A549 (cell line): ENCODE results near the gene CLCNKB. TPM values are rescaled to one million over a fixed set of nuclear protein-coding genes. Genes with fewer than 3 reads are reported as not detected.

Experiments used
- ATAC-seq, 2 experiments: fragments of 200-7000 bp in 1 of 2; fragments of >200 bp in 1 of 2; cut with Nextera tagmentation in 1 of 2; cut with Tn5 transposase in 1 of 2; 3 replicates each; pipeline versions ENCODE4 v1.8.0 to v1.9.1; 2018 to 2020; ENCODE audit warnings: mild to moderate bottlenecking in 1 of 2, moderate library complexity in 1 of 2
- CTCF ChIA-PET: fragments of 300-600 bp; sonication (Branson Sonifier 250); formaldehyde crosslinking; extraction: SDS; loops from one replicate; lab custom pipeline; 2021; ENCODE audit warnings: antibody characterized with exemption, inconsistent platforms; lab: Yijun Ruan, JAX
- POLR2A ChIA-PET: fragments of 350-600 bp; formaldehyde crosslinking; extraction: SDS; loops from one replicate; lab custom pipeline; 2021; ENCODE audit warnings: antibody characterized with exemption, inconsistent platforms; lab: Yijun Ruan, JAX
- DNase-seq, 2 experiments: peaks; one replicate each; pipeline versions ENCODE4 v3.0.0 to v3.0.0-alpha.2; 2011 to 2016; ENCODE audit warnings: low read depth in 1 of 2, low spot score in 1 of 2
- FAIRE-seq: peaks from 2 replicates; lab custom pipeline; 2011; peaks lifted over from hg19 to GRCh38; lab: Jason Lieb, UNC
- H3K27ac ChIP-seq, 2 experiments: fragments of >200 bp; sonication (Bioruptor Twin); formaldehyde crosslinking; 3 replicates each; pipeline ENCODE4 v1.5.1; 2016 to 2017
- H3K4me1 ChIP-seq: fragments of >200 bp; sonication (Bioruptor Twin); formaldehyde crosslinking; 3 replicates; pipeline ENCODE4 v1.6.1; 2016
- H3K4me2 ChIP-seq: fragments of >200 bp; sonication (Bioruptor Twin); formaldehyde crosslinking; 3 replicates; pipeline ENCODE4 v1.6.1; 2016
- H3K4me3 ChIP-seq: fragments of >200 bp; sonication (Bioruptor Twin); formaldehyde crosslinking; 3 replicates; pipeline ENCODE4 v1.5.1; 2016
- H3K9me3 ChIP-seq: fragments of >200 bp; sonication (Bioruptor Twin); formaldehyde crosslinking; 3 replicates; pipeline ENCODE4 v1.6.1; 2016
- CHD2 ChIP-seq: fragments of 150-350 bp; IDR thresholded peaks from 2 replicates; pipeline ENCODE4 v1.6.1; 2014; ENCODE audit warnings: low read length; ENCODE audit not compliant: partially characterized antibody
- CHD4 ChIP-seq: fragments of 200-600 bp; sonication (generic); IDR thresholded peaks from 2 replicates; pipeline ENCODE4 v1.6.1; 2016; ENCODE audit warnings: antibody characterized with exemption, mild to moderate bottlenecking, borderline replicate concordance
- EHMT2 ChIP-seq: fragments of 200-600 bp; sonication (generic); IDR thresholded peaks from 2 replicates; pipeline ENCODE4 v1.6.1; 2016; ENCODE audit warnings: antibody characterized with exemption, low read depth, mild to moderate bottlenecking, moderate library complexity
- ELK1 ChIP-seq: fragments of 150-350 bp; IDR thresholded peaks from 2 replicates; pipeline ENCODE4 v1.6.1; 2014; ENCODE audit warnings: low read depth, mild to moderate bottlenecking, low read length
- EP300 ChIP-seq, 2 experiments: fragments of >200 bp; sonication (Bioruptor Twin); formaldehyde crosslinking; IDR thresholded peaks; 2 replicates in 1 of 2; 3 replicates in 1 of 2; pipeline ENCODE4 v1.6.1; 2016 to 2017
- FOSB ChIP-seq: fragments of 250-450 bp; sonication (Bioruptor Pico); IDR thresholded peaks from 2 replicates; pipeline ENCODE4 v1.5.0; 2020; ENCODE audit warnings: mild to moderate bottlenecking, moderate library complexity
- FOXS1 ChIP-seq: fragments of 250-450 bp; sonication (Bioruptor Pico); IDR thresholded peaks from 2 replicates; pipeline ENCODE4 v1.5.0; 2020; ENCODE audit warnings: mild to moderate bottlenecking, moderate library complexity
- GATA3 ChIP-seq: IDR thresholded peaks from 2 replicates; pipeline ENCODE4 v1.6.1; 2012; ENCODE audit warnings: borderline replicate concordance
- HOXA7 ChIP-seq: fragments of 250-450 bp; sonication (Bioruptor Pico); IDR thresholded peaks from 2 replicates; pipeline ENCODE4 v1.5.0; 2020; ENCODE audit warnings: mild to moderate bottlenecking, moderate library complexity
- HOXB13 ChIP-seq: fragments of 250-450 bp; sonication (Bioruptor Pico); IDR thresholded peaks from 2 replicates; pipeline ENCODE4 v1.5.0; 2020; ENCODE audit warnings: low read depth, mild to moderate bottlenecking, moderate library complexity
- JUN ChIP-seq, 2 experiments: fragments of >200 bp; sonication (Bioruptor Twin); formaldehyde crosslinking; IDR thresholded peaks; 2 replicates in 1 of 2; 3 replicates in 1 of 2; pipeline ENCODE4 v1.6.1; 2016 to 2017
- JUNB ChIP-seq: fragments of >200 bp; sonication (Bioruptor Twin); formaldehyde crosslinking; IDR thresholded peaks from 2 replicates; pipeline ENCODE4 v1.6.1; 2016
- KDM1A ChIP-seq: fragments of 200-600 bp; sonication (generic); IDR thresholded peaks from 2 replicates; pipeline ENCODE4 v1.6.1; 2016; ENCODE audit warnings: low read depth, mild to moderate bottlenecking
- MAX ChIP-seq: IDR thresholded peaks from 2 replicates; pipeline ENCODE4 v1.6.1; 2012
- NFE2L2 ChIP-seq: fragments of 150-350 bp; conservative IDR thresholded peaks from 2 replicates; pipeline ENCODE4 v1.6.1; 2014; ENCODE audit warnings: low read length
- NR3C1 ChIP-seq: fragments of >200 bp; sonication (Bioruptor Twin); formaldehyde crosslinking; IDR thresholded peaks from 3 replicates; pipeline ENCODE4 v1.6.1; 2017
- PBX3 ChIP-seq: IDR thresholded peaks from 2 replicates; pipeline ENCODE4 v1.6.1; 2012
- PHF8 ChIP-seq: fragments of 200-600 bp; sonication (generic); IDR thresholded peaks from 2 replicates; pipeline ENCODE4 v1.6.1; 2016; ENCODE audit warnings: low read depth, mild to moderate bottlenecking, antibody characterized with exemption, moderate library complexity, borderline replicate concordance
- RARB ChIP-seq: fragments of 250-450 bp; sonication (Bioruptor Pico); IDR thresholded peaks from 2 replicates; pipeline ENCODE4 v1.8.0; 2021; ENCODE audit warnings: mild to moderate bottlenecking, moderate library complexity
- RCOR1 ChIP-seq: fragments of 150-350 bp; IDR thresholded peaks from 2 replicates; pipeline ENCODE4 v1.6.1; 2014; ENCODE audit warnings: antibody characterized with exemption, low read length, low read depth
- RFX5 ChIP-seq: fragments of 450-650 bp; IDR thresholded peaks from 2 replicates; pipeline ENCODE4 v1.7.1; 2014; ENCODE audit warnings: antibody characterized with exemption, mild to moderate bottlenecking, moderate library complexity
- RNF2 ChIP-seq: fragments of 200-600 bp; sonication (generic); IDR thresholded peaks from 2 replicates; pipeline ENCODE4 v1.6.1; 2016; ENCODE audit warnings: low read depth, mild to moderate bottlenecking, antibody characterized with exemption, moderate library complexity, borderline replicate concordance
- SMC3 ChIP-seq: fragments of >200 bp; sonication (Bioruptor Twin); formaldehyde crosslinking; IDR thresholded peaks from 3 replicates; pipeline ENCODE4 v1.6.1; 2018; ENCODE audit warnings: inconsistent platforms
- ZFP36 ChIP-seq: fragments of 450-650 bp; IDR thresholded peaks from 2 replicates; pipeline ENCODE4 v1.6.1; 2014; ENCODE audit warnings: borderline replicate concordance; ENCODE audit not compliant: partially characterized antibody
- ZSCAN20 ChIP-seq: fragments of 250-450 bp; sonication (Bioruptor Pico); IDR thresholded peaks from 2 replicates; pipeline ENCODE4 v1.8.0; 2022; ENCODE audit warnings: mild to moderate bottlenecking, moderate library complexity
- WGBS: methylation state at CpG from one replicate; pipeline ENCODE4 v1.1.6; 2017; ENCODE audit errors: missing lambda C conversion rate; 5-methylcytosine and 5-hydroxymethylcytosine counted together
- polyA plus RNA-seq, 4 experiments: library from polyadenylated mRNA; depleted of rRNA in 3 of 4; stranded (reverse); fragments of >200 nt; fragmentation: RNase III in 1 of 4; extraction: RNeasy Plus Mini Kit Qiagen cat#74134 plus additional on column Dnase treatment in 1 of 4; gene quantifications; 2 replicates in 3 of 4; 3 replicates in 1 of 4; pipeline ENCODE4 v1.2.3, GENCODE V29; 2011 to 2017

CLCNKB gene
- polyA plus RNA-seq, 2 of the 4 experiments (the other 2 are of a cell fraction), result 0.08 to 0.14 TPM

GRCh38 chr1:16014509-16015482 lies 28.8 kb upstream of the CLCNKB start:
- FAIRE-seq (no peak), DNase-seq (no peak), ATAC-seq (no peak)
- Histone ChIP-seq H3K4me1 (peaks cover 25% of the 10 kb centered on the region), H3K4me2 (no peak overlapping the region), H3K27ac (peak overlapping the region in 1 of 2 experiments; percentile 35; a peak in 1 of 6 replicates), H3K9me3 (no peaks in the 10 kb centered on the region), H3K4me3 (no peak overlapping the region)
- TF ChIP-seq CHD2, result no peak
- no peak for TF ChIP-seq JUN (IDR thresholded peaks at IDR 0.05)
- TF ChIP-seq ZFP36, result no peak
- TF ChIP-seq RFX5, result no peak
- no peak for TF ChIP-seq NR3C1
- no peak for TF ChIP-seq EHMT2
- TF ChIP-seq ELK1, result no peak
- no peak for TF ChIP-seq CHD4
- CTCF ChIA-PET, result interaction anchor here (1.0 to 1.6 kb wide), 3 partner anchors 16 to 18 kb away, joined by 3 to 4 read pairs (median 4); no protein-coding TSS in a partner anchor
- POLR2A ChIA-PET, result no interaction called here
- WGBS, result 79% methylated on average over 11 of the region's 17 CpGs

- no peak for DNase-seq
- Histone ChIP-seq H3K4me1 (peaks cover 25% of the 10 kb centered on the region), H3K4me3 (no peak overlapping the region), H3K4me2 (no peak overlapping the region; the same call in 2 of the 3 replicates), H3K27ac (peak overlapping the region; percentile 48 to 64; a peak in 3 of 6 replicates), H3K9me3 (no peaks in the 10 kb centered on the region)
- CTCF ChIA-PET, result interaction anchor here (1.3 kb wide), 1 partner anchor 18 kb away, joined by 3 read pairs; no protein-coding TSS in a partner anchor
- ATAC-seq, result no peak
- no peak for FAIRE-seq
- no peak for TF ChIP-seq GATA3
- no peak for TF ChIP-seq RARB (CRISPR knock-in tag)
- no peak for TF ChIP-seq EHMT2
- TF ChIP-seq SMC3, result no peak
- TF ChIP-seq MAX, result no peak
- no peak for TF ChIP-seq NFE2L2
- no peak for TF ChIP-seq JUNB
- TF ChIP-seq RCOR1, result no peak
- no peak for TF ChIP-seq ELK1
- no peak for TF ChIP-seq FOSB
- TF ChIP-seq EP300 (IDR thresholded peaks at IDR 0.05), result no peak
- TF ChIP-seq PHF8, result no peak
- no peak for TF ChIP-seq ZSCAN20 (CRISPR knock-in tag)
- no peak for TF ChIP-seq RNF2
- TF ChIP-seq PBX3, result no peak
- TF ChIP-seq FOXS1, result no peak
- TF ChIP-seq CHD2, result no peak
- no peak for TF ChIP-seq KDM1A
- no peak for TF ChIP-seq HOXA7 (CRISPR knock-in tag)
- TF ChIP-seq HOXB13 (CRISPR knock-in tag), result no peak
- POLR2A ChIA-PET, result no interaction called here
- WGBS, result 92% methylated on average over 7 of the region's 25 CpGs
Observed at GRCh38 chr1:16015491-16015890, 28.1 kb upstream of the CLCNKB start.
